ENCODE results near the gene STK17B.
"Not testable (repeated sequence)": the region's sequence is repeated elsewhere in the genome, so short reads cannot be mapped to it uniquely, and the experiment has no call there.

Gene STK17B

GRCh38 chr2:196171248-196171871 is at the start of gene STK17B:
Gene STK17B (minus strand): TSS chr2:196171578. CDS start chr2:196163383, 8,195 bp downstream.
- peak; percentile 58 for DNase-seq (ENCODE audit: low read depth)

DNA sequence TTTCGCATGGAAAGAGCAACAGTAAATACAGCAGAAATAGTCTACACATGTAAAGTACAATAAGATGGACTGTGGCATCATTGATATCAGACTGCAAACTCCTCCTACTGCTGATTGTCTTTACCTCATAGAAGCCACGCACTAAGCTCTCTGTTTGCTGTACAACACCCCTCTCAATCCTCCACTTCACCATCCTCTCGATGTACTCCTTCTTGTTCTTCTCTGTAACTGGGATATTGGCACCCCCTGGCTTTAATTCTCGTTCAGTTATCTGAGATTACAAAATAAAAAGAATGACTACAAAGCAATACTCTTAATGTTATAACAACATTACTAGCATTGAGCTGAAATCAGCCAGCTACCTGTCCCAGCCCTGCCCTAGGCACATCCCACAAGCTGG is 49.3 kb upstream of the STK17B start:
- DNase-seq (ENCODE audit: low read depth): no peak

DNA sequence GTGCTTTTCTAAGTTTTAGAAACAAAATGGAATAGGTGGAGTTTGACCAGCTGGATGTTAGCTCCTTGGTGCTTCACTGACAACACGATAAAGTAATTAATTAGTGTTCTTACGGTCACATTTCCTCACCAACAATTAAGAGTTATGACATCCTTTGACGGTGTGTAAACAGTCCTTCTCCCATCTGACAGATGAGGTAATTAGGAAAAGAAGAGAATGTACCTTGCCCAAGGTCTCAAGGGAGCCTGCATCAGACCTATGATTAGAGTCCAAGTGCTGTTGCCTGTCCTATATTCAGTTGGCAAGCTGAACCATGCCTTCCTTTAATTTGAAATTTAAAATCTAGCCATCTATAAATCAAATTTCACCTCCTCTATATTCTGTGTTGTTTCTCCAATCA is 48.3 kb upstream of the STK17B start:
- no peak for DNase-seq (ENCODE audit: low read depth)

DNA sequence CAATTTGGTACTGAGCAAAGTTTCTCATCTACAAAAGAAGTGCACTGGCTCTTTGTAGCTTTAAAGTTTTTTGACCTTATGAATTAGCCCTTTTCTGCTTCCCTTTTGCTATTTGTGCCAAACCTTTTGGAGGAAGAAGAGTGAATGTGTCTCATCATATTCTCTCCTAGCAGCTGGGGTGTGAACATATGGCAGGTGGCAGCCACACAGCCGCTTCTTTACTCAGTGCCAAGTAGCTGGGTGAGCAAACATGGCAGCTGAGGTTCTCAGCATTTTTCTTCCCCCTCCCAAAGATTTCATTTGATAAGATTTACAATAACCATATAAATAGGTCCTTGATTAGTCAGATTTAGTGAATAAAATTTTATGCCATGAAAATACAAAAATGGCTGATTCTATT is 46.7 kb upstream of the STK17B start:
- DNase-seq (ENCODE audit: low read depth): no peak

GRCh38 chr2:196217116-196217515 is 45.7 kb upstream of the STK17B start:
- DNase-seq (ENCODE audit: low read depth): no peak

GRCh38 chr2:196215376-196215775 is 44.0 kb upstream of the STK17B start:
- no peak for DNase-seq (ENCODE audit: low read depth)

GRCh38 chr2:196214156-196214555 is 42.8 kb upstream of the STK17B start:
- no peak for DNase-seq (ENCODE audit: low read depth)

DNA sequence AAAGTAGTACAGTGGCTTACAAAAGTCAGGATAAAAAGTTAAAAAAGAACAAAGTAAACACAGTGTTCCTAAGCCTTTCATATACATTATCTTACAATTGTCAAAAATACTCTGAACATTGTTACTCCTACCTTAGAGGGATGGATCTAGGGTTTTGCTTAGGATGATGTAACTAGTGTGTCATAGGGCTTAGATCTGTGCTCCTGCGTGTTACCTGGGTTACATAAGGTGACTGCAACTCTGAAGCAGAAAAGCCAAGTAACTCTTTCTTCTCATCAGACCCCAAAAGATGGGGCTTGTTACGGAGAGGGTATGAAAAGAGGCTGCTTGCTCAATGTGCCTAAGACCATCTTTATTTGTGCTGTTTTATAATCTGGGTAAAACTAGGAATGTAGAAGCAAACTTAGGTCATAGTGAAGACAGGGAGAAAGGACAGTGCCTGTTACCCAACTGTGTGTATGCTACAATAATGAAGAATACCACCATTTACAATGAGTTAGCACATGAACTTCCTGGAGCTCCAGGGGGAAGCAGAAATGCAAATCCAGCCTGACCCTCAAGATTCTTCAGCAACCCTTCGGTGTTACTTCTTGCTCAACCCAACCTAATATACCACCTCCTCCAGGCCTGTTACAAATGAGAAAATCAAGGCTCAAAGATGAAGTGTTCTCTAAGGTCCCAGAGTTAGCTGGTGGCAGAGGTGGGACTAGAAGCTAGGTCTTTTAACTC is 42.0 kb upstream of the STK17B start:
- DNase-seq (ENCODE audit: low read depth): no peak

DNA sequence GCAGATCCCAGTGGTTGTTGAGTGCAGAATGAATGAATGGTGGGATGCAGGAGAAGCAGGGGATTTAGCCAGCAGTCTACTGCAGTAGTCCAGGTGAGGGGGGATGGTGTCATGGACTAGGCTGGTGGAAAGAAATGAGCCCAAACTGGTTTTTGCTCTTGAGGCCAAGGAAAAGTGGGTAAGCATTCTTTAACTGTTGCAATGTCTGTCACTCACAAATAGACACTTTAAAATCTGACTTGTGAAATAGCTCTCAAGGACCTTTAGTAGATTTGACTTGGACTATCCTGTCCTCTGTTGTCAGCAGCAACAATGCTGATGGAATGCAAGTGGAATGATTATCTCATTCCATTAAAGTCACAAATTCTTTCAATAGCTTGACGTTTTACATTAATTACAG is 37.5 kb upstream of the STK17B start:
- no peak for DNase-seq (ENCODE audit: low read depth)

DNA sequence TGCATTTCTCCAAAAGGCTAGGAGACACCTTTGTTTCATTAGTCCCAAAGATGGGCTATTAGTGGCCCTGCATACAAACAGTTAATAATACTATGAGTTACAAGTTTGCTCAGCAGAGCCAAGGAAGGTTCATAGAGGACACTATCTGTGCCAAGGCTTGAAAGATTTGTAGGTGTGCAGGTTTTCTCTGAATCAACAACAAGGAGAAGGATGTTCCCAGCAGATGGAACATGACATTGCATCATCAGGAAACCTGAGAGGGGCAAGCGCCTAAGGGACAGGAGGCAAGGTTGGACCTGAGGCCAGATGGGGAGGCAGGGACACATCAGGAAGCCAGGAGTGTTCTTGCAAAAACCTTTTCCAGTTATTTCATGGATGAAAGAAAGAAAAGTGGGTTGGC is 35.4 kb upstream of the STK17B start:
- DNase-seq (ENCODE audit: low read depth): no peak

GRCh38 chr2:196205881-196206435 is 34.6 kb upstream of the STK17B start:
- peak; percentile 64 for DNase-seq (ENCODE audit: low read depth)

- no peak for DNase-seq (ENCODE audit: low read depth)
Measured at GRCh38 chr2:196205011-196205766, 33.8 kb upstream of the STK17B start.

DNA sequence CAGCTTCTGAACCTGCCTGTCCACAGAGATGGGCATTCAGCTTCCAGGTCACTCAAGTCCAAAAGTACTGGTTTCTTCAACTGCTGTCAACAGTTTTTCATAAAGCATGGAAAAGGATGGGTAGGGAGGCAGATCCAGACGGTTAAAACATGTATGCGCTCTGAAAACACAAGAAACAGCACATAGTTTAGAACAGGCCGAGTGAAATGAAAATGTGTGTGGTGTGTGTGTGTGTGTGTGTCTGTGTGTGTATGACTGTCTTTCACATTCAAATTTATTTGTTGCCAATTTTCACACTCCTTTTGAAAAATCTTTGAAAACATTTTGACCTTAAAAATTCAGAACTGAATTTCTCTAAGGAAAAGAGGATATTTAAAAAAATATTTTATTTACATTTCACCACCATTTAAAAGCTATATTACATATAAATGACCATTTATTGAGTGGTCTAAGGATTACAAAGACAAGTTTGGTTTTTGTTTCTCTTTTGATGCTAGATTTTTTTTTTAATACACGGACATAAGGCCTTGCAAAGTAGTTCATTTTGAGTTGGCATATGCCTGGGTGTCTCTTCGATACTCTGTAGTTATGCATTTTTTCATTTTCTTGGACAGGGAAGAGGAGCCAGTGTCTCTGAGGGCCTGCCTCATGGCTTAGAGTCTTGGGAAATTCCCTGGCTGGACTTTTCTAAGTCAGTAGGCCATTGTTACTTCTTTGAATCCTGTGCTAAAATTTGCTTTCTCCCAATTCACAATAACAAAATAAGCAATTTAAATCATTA is 30.0 kb upstream of the STK17B start:
- DNase-seq (ENCODE audit: low read depth): no peak

DNA sequence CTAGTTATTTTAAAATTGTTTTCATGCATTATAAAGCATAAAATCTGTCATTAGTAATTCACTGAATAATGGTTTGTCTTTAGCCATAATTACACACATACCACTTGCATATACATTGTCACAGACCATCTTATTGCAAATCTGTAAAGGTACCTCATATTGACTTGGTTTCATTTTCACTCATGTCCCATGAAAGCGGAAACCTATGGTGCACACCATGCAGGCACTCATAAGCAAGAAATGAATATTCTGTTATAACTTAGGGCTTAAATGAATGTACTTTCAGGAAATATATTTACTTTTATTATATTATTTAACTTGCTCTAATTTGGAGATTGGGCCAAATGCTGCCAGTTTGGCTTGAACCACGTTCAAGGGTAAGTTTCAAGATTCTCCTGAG is 29.2 kb upstream of the STK17B start:
- DNase-seq (ENCODE audit: low read depth): no peak

DNA sequence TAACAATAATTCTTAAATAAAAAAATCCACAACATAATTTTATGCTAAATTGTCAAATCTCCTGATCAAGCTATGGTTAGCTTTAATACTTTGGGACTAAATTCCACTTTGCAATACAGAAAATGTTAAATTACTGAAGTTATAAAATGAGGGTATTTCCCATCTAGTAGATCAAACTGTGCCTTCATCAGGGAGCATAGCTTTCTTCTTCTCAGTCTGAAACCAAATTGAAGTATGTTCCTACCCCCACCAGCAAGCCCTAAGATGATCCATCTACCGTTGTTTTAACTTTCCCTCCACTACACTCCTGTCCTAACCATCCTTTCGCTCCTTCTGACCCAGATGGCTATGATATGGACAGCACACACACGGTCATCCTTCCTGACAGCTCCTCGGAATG is 24.4 kb upstream of the STK17B start:
- DNase-seq (ENCODE audit: low read depth): no peak

DNA sequence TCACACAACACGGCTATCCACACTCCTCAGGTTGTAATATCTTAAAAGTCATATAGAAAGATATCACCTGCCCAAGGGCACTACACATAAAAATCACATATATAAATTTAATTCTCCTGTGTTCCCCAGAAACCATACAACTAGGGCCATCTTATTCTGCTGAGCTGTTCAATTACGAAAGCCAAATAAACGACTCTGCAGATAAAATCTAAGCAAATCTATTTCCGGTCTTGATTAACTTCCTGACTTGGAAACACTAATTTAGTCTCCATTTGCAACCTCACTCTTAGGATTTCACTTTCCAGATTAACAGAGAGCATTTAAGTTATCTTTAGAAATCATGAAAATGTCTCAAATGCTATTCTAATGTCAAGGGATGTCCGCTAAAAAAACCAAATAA is 23.9 kb upstream of the STK17B start:
- DNase-seq (ENCODE audit: low read depth): no peak

DNA sequence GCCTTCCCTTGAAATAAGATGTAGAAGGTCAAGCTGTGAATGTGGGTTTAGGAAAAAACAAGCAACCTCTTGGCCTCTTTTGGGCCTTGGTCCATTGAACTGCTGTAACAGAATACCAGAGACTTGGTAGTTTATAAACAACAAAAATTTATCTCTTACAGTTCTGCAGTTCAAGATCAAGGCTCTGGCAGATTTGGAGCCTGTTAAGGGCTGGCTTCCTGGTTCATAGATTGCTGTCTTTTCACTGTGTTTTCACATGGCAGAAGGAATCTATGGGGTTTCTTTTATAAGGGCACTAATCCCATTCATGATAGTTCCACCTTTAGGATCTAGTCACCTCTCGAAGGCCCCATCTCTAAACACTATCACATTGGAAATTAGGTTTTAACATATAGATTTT is 20.2 kb upstream of the STK17B start:
- no peak for DNase-seq (ENCODE audit: low read depth)

GRCh38 chr2:196187898-196188458 is 16.6 kb upstream of the STK17B start:
- DNase-seq (ENCODE audit: low read depth): no peak

DNA sequence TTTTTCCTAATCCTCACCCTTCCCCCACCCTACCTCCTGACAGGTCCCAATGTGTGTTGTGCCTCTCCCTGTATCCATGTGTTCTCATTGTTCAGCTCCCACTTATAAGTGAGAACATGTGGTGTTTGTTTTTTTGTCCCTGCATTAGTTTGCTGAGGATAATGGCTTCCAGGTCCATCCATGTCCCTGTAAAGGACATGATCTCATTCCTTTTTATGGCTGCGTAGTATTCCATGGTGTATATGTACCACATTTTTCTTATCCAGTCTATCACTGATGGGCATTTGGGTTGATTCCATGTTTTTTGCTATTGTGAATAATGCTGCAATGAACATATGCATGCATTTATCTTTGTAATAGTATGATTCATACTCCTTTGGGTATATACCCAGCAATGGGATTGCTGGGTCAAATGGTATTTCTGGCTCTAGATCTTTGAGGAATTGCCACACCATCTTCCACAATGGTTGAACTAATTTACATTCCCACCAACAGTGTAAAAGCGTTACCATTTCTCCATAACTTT is 15.9 kb upstream of the STK17B start:
- DNase-seq (ENCODE audit: low read depth): not testable (repeated sequence)

DNA sequence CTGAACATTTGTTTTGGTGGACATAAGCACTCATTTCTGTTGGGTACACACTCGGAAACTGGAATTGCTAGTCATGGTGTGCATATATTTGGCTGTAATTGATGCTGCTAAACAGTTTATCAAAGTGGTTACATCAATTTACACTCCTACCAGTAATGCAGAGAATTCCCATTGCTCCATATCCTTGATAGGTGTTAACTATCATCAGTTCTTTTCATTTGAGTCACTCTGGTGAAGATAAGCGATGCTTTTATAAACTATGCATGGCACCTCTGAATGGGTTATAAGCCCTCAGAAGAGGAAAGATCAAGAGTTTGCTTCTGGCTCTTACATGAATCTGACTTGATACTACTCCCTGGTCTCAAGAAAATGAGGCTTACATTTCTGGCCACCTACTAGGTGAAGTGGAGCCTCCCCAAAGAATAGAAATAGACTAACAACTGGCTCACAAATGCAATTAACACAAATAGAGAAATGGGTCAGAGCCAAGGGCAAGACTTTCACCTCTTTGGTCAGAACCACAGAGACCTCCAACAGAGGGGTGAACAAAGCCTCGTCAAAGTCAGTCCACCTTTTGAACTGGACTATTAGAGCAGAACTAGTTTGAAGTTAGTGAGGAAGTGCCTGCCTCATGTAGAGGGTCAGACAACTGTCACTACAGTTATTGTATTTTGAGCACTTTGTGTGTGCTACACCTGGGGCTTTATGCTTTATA is 15.0 kb upstream of the STK17B start:
- no peak for DNase-seq (ENCODE audit: low read depth)

- no peak for DNase-seq (ENCODE audit: low read depth)
Measured at GRCh38 chr2:196184921-196185320, 13.5 kb upstream of the STK17B start.
